NCI-H2081 treated with DMSO at 0.1 percent for 48 hours (cell line): ENCODE measurements around the gene TLR1.
"Not testable (repeated sequence)": the region's sequence is repeated elsewhere in the genome, so short reads cannot be mapped to it uniquely, and the experiment has no call there.

Experiments used
- DNase-seq: peaks from one replicate; lab custom pipeline; 2025; lab: John Stamatoyannopoulos, UW

TLR1 gene

GRCh38 chr4:38804654-38805295 lies at the start of gene TLR1:
TLR1 (minus strand) TSS chr4:38804791; CDS start chr4:38798831, 5,960 bp downstream.
- DNase-seq, result no peak

GRCh38 chr4:38846015-38846414 lies 41.4 kb upstream of the TLR1 start:
- no peak for DNase-seq

- DNase-seq, result no peak
Measured at GRCh38 chr4:38842994-38843393, 38.4 kb upstream of the TLR1 start.

- no peak for DNase-seq
Measured at GRCh38 chr4:38837849-38838248, 33.3 kb upstream of the TLR1 start.

- DNase-seq, result no peak
Measured at GRCh38 chr4:38837334-38837733, 32.7 kb upstream of the TLR1 start.

GRCh38 chr4:38834570-38834969 lies 30.0 kb upstream of the TLR1 start:
- DNase-seq, result no peak

- DNase-seq, result no peak
Measured at GRCh38 chr4:38832624-38833528, 28.3 kb upstream of the TLR1 start.

- DNase-seq, result no peak
Measured at GRCh38 chr4:38832206-38832605, 27.6 kb upstream of the TLR1 start.

- DNase-seq, result no peak
Measured at GRCh38 chr4:38831653-38832052, 27.1 kb upstream of the TLR1 start.

- no peak for DNase-seq
Measured at GRCh38 chr4:38829237-38829636, 24.6 kb upstream of the TLR1 start.

- no peak for DNase-seq
Measured at GRCh38 chr4:38823766-38824165, 19.2 kb upstream of the TLR1 start.

GRCh38 chr4:38822748-38823303 lies 18.2 kb upstream of the TLR1 start:
- DNase-seq, result no peak

GRCh38 chr4:38821739-38822138 lies 17.1 kb upstream of the TLR1 start:
- DNase-seq, result no peak

- DNase-seq, result no peak
Measured at GRCh38 chr4:38820329-38821061, 15.9 kb upstream of the TLR1 start.

GRCh38 chr4:38819569-38819968 lies 15.0 kb upstream of the TLR1 start:
- DNase-seq, result no peak

- no peak for DNase-seq
Measured at GRCh38 chr4:38818441-38818976, 13.9 kb upstream of the TLR1 start.

GRCh38 chr4:38815885-38816782 lies 11.5 kb upstream of the TLR1 start:
- DNase-seq, result no peak

GRCh38 chr4:38814386-38814785 lies 9.8 kb upstream of the TLR1 start:
- no peak for DNase-seq

GRCh38 chr4:38811297-38811696 lies 6.7 kb upstream of the TLR1 start:
- DNase-seq, result no peak

GRCh38 chr4:38807462-38807861 lies 2.9 kb upstream of the TLR1 start:
- DNase-seq, result not testable (repeated sequence)

- not testable (repeated sequence) for DNase-seq
Measured at GRCh38 chr4:38806251-38806650, 1.7 kb upstream of the TLR1 start.
